Hematopoietic multipotent progenitor cell treated with erythropoietin and hydrocortisone succinate and interleukin-3 and kit ligand, for 6 days (in vitro differentiated cells): ENCODE results near the gene CDK4.
A peak's percentile ranks its signal among the peaks of the same experiment; 100 is the strongest.

ENCODE experiments used
- DNase-seq: peaks from one replicate; pipeline ENCODE4 v3.0.0-alpha.2; 2015

The CDK4 gene

DNA sequence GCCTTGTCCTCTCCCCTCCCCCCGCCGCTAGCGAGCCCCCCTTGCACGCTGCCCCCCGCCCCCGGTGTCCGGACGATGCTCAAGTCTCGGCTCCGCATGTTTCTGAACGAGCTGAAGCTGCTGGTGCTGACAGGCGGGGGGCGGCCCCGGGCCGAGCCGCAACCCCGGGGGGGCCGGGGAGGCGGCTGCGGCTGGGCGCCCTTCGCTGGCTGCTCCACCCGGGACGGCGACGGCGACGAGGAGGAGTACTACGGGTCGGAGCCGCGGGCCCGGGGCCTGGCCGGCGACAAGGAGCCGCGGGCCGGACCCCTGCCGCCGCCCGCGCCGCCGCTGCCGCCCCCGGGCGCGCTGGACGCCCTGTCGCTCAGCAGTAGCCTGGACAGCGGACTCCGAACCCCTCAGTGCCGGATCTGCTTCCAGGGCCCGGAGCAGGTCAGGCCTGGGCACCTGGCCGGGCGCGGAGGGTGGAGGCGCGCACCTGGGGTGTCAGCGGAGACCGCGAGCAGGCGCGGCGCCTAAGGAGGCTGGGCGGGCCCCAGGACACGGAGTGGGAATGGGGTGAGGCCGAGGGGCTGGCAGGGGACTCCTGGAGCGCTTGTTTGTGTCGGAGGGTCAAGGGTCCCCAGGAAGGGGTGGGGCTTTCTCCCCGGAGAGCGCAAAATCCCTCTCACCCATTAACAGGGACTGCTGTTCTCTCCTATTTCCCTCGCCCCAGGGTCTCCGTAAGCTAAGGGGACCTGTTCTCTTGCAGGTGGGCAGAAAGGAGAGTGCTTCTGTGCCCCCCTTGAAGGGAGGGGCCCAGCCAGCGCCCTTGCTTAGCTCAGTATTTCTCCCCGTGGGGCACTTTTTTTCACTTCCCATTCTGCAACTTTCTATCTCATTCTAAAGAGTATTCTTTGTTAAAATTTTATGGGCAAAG is 3.6 kb upstream of the CDK4 start:
- DNase-seq = peak; percentile 36

DNA sequence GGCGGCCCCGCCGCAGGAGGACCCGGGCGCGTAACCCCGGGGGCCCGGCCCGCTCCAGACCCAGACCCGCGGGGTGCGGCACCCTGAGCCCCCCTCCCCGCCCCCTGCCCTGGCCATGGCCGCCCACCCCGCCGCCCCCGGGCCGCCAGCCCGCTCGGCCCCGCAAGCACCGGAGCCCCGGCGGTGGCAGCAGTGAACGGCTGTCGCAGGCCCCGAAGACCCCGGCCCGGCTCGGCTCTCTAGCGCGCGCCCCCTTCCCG is 3.0 kb upstream of the CDK4 start:
- DNase-seq = no peak

DNA sequence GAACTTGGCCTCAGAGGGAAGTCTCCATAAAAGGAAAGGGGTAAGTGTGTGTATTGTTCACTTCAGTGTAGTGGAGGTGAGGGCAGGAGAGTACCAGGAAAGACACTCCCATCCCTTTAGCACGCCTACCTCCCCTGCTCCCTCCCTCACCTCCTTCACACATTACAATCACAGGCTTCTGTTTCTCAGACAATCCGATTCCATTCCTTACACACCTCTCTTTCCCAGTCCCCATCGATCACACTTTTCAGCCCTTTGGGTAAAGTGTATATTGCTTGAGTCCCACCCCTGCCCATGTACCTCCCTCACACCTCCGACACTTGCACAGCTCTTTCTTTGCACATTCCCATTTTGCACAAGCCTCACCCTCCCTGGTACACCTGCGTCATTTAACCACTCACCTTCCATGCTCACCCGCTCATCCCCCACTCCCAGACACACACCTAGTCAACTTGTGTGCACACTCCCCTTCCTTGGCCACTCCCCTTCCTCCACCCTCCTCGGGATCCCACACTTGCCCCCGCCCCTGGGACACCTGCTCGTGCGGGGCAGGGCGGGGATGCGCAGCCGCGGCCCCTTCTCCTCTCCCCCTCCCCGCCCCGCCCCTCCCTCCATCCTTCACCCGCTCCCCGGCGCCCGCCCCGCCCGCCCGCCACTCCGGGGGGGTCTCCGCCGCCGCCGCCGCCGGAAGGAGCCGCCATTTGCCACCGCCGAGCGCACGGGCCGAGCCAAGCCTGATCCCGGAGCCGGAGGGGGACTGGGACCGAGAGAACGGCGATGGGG is 2.5 kb upstream of the CDK4 start, which contains the start of gene MARCHF9:
Gene MARCHF9, plus strand, starts transcription at position 693 of the 783 bp plus-strand sequence. CDS start 426 bp downstream, outside the sequence.
- peak; percentile 74 for DNase-seq

DNA sequence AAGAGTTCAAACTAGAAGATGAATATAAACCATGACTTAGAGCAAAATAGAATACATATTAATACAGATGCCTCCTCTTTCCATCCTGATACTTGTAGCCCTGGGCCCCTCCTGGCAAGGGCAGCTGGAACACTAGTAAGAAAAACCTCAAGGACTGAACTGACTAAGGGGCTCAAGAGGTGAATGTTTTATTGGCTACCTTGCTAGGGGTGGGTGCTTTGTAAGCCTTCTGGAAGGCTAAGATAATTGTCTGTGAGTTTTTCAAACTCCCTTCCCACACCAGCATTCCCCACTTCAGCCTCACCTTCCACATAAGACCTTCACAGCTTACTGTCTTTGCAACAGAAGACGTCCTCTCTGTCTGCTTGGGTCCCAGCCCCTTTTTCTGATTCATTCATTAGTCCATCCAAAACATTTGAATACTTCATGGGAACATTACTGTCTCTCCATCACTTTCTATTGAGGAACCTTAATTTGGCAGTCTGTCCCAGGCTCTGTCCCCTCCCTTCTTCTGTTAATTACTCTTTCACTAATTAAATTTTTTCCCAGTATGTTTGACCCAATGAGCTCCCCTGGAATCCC is 1.7 kb upstream of the CDK4 start:
- DNase-seq = peak; percentile 66

GRCh38 chr12:57752668-57753000 is 524 bp upstream of the CDK4 start:
- DNase-seq = no peak

- no peak for DNase-seq
These were observed 700 bp downstream of the CDK4 start for GRCh38 chr12:57751432-57751787.

- no peak for DNase-seq
These were observed 1.3 kb downstream of the CDK4 start for GRCh38 chr12:57750561-57751431.

DNA sequence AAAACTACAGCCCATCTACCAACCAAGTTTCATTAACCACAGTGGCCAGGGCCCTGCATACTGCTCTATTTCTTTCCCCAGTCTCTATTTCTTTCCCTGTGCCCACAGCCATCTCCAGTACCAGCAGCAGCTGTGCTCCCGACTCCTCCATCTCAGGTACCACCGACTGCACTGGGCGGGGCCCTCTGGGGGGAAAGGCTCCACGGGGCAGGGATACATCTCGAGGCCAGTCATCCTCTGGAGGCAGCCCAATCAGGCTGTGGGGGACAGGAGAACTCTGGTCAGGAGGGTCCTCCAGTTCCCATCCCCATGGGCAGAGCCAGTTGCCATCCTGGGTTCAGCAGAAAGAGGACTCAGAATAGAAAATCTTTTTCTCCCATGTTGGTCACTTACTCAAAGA is 3.0 kb downstream of the CDK4 start:
- DNase-seq = no peak

DNA sequence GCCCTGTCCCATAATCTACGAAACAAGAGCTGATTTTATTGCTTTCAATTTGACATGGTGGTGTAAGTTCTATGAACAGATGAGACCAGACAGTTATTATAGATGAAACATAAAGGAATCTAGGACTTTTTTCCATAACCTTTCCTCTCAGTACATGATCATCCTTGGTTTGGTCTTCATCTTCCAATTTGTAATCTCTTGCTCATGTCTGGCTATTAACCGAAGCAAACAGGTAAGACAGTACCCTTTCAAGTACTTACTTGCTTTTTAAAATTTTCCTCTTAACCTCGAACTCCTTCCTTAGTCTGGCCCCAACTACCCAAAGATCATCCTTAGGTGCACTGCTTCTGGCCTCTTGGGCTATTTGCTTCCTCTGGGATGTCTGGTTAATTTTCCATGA is 6.1 kb downstream of the CDK4 start:
- DNase-seq = no peak

DNA sequence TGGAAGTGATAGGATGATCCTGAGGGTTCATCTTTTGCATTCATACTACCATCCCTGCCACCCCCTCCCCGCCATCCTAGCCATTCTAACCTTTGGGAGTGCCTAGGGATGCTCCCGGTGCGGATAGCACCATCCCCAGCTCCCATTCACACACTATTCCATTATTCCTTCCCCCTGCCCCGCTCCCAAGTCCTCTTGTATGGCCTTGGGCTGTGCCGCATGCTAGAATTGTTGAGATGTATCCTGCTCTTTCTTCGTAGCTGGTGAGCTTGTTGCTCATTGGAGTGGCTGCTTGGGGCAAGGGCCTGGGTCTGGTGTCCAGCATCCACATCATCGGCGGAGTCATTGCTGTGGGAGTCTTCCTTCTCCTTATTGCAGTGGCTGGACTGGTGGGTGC is 6.6 kb downstream of the CDK4 start:
- DNase-seq = peak; percentile 40

GRCh38 chr12:57744777-57745484 is 7.2 kb downstream of the CDK4 start, which contains the start of gene TSPAN31:
TSPAN31 (plus strand) TSS chr12:57745039; CDS start chr12:57745155, 116 bp downstream.
- DNase-seq = peak; percentile 100

DNA sequence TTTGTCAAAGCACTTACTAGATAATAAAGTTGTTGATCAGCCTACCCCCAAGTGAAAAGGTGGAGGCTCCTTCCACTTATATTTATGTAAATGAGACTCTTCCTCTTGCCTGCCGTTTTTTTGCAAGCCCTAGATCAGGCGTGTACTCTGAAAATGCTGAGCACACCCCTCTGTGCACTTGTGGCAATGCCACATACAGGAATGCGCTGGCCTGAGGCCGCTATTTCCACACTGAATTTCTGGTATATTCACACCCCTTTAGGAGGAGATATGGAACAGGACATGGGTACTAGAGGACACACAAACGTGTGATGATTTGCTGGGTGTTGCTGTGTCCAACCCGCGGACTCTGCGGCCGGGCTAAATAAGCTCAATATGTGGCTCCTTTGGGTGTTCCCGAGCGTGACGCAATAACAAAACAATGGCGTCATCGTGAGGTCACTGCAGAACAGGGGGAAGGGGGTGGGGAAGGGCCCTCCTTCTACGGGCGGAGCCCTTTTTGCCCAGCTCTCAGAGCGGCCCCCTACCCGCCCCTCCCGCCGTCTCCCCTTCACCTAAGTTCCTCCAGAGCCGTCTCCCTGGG is 7.8 kb downstream of the CDK4 start:
- DNase-seq = no peak

DNA sequence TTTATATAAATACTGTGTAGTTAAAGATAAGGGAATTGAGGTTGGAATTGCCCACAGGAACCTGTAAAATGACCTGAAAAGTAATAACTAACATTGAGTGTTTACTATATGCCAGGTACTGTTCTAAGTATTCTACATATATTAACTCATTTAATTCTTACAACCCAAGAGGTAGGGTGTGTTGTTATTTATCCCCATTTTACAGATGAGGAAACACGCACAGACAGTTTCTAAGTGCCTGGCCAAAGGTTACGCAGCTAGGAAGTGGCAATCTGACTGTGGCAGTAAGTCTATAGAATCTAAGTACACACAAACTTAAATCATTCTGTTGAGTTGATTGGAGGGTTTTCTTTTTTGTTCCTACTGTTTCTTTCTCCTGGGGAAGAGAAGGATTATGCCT is 8.3 kb downstream of the CDK4 start:
- DNase-seq = no peak

GRCh38 chr12:57741844-57742738 is 10.0 kb downstream of the CDK4 start:
- peak; percentile 87 for DNase-seq

DNA sequence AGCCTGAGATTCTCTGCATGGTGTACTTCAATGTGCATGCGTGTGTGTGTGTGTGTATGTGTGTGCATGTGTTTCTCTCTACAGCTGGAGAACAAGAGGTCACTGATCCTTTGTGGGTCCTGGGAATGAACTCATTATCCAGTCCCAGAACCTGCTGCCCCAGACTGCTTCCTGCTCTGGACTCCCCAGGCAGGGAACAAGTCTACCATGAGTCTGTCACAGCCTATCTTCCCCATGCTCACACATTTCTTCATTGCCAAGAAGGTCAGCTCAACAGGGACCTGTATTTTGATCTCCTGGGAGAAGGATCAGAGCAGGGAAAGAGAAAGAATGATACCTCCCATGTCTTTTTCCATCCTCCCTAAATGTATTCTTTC is 10.7 kb downstream of the CDK4 start:
- DNase-seq = no peak

DNA sequence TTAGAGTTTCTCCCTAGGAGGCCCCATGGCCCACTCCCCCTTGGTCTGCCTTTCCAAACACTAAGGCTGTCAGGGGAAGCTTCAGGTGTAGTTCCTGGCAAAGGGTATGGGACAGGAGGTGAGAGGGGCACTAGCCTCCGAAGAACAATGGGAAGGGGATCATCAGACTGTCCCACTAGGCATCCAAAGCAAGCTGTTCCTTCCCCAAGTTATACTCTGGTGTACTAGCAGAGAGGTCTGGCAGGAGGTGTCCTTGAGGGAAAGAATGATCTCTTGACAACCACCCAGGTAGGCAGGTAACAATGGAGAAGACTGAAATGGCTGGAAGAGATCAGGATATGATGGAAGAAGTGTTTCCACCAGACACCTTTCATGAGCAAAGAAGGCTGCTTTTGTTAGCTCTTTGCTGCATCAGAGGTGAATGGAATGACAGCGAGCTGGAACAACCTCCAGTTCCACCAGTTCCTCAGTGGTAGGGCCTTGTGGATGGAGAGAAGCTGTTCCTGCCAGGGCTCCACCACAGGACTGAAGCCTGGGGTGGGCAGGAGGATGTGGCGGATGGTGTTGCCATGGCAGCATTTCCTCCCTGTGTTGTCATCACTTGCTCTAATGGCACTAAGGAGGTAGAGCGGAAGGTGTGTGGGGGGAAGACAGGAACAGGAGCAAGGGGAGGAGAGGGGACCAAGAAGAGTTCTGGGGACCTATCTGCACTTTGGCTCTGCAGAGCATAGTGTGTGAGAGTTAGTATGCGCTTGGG is 11.3 kb downstream of the CDK4 start:
- DNase-seq = peak; percentile 73

- no peak for DNase-seq
These were observed 12.1 kb downstream of the CDK4 start for GRCh38 chr12:57739914-57740538.

DNA sequence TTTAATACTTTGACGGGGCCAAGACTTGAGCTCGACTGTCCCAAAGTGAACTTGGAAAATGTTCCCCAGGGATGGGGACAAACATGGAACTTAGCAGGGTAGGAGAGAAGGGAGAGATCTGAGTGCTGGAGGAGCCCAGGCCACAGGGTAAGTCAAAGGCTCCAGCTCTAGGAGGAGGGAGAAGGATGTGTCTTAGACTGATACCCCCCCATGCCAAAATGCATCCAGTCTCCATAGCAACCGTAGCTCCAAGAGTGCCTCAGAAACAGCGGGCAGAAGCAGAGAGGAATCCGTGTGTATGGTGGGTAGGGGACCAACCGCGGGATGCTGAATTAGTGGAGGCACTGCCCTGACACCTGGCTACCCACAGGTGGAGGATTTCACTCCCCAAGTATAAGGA is 12.7 kb downstream of the CDK4 start:
- DNase-seq = no peak

- DNase-seq = no peak
These were observed 13.4 kb downstream of the CDK4 start, which contains the start of gene AGAP2 for GRCh38 chr12:57738661-57739237. AGAP2 (minus strand) TSS chr12:57738742; CDS start chr12:57738246, 496 bp downstream.
